Right lung (tissue), 10 donors: ENCODE measurements around the gene NOL6. TPM values are rescaled to one million over a fixed set of nuclear protein-coding genes. Genes with fewer than 3 reads are reported as not detected.
A peak's percentile ranks its signal among the peaks of the same experiment; 100 is the strongest.
"Not testable (repeated sequence)": the region's sequence is repeated elsewhere in the genome, so short reads cannot be mapped to it uniquely, and the experiment has no call there.

ENCODE experiments used
- DNase-seq, 2 donors: peaks; one replicate each; pipeline ENCODE4 v3.0.0-alpha.2; 2013
- long read RNA-seq, 8 donors: transcript quantifications; one replicate each; lab custom pipeline, GENCODE V29; 2026
- polyA plus RNA-seq, 5 donors: library from polyadenylated mRNA; unstranded; fragments of 120-200 nt; gene quantifications; one replicate each; pipeline versions ENCODE4 v1.2.1 to v1.2.3, GENCODE V29; 2013; ENCODE audit warnings: inconsistent platforms in 1 of 5, low replicate concordance in 1 of 5; ENCODE audit not compliant: insufficient read length in 5 of 5, insufficient read depth in 1 of 5

NOL6 gene
- 10 to 100 TPM; 21.1 to 31.8 (median 23.8) TPM for polyA plus RNA-seq
- long read RNA-seq, donor 1, full-length matches to known transcripts: 1 of 13 reads
- long read RNA-seq, donor 1, partial matches to known transcripts: 12 of 13 reads
- long read RNA-seq, donor 1, other reads (novel, unspliced or antisense): 0 of 13 reads
- long read RNA-seq, donor 2: 0 reads
- long read RNA-seq, donor 3: 0 reads
- long read RNA-seq, donor 4: 0 reads
- long read RNA-seq, donor 5, partial matches to known transcripts: 0 of 1 reads
- long read RNA-seq, donor 5, other reads (novel, unspliced or antisense): 0 of 1 reads
- long read RNA-seq, donor 6, full-length matches to known transcripts: 1 of 1 reads
- long read RNA-seq, donor 6, partial matches to known transcripts: 0 of 1 reads
- long read RNA-seq, donor 6, other reads (novel, unspliced or antisense): 0 of 1 reads
- long read RNA-seq, donor 7, full-length matches to known transcripts: 1 of 1 reads
- long read RNA-seq, donor 7, partial matches to known transcripts: 0 of 1 reads
- long read RNA-seq, donor 7, other reads (novel, unspliced or antisense): 0 of 1 reads
- long read RNA-seq, donor 8: 0 reads

GRCh38 chr9:33473643-33474352 is at the start of gene NOL6:
Gene NOL6 (minus strand): TSS chr9:33473924. CDS start chr9:33473842, 82 bp downstream.
- peak; percentile 97 to 99 for DNase-seq

- DNase-seq: not testable (repeated sequence)
These were observed 48.1 kb upstream of the NOL6 start for GRCh38 chr9:33521861-33522260.

GRCh38 chr9:33517934-33518577 is 44.3 kb upstream of the NOL6 start:
- not testable (repeated sequence) for DNase-seq

- no peak for DNase-seq
These were observed 43.6 kb upstream of the NOL6 start for GRCh38 chr9:33517373-33517772.

GRCh38 chr9:33516397-33516796 is 42.7 kb upstream of the NOL6 start:
- DNase-seq: not testable (repeated sequence)

- DNase-seq: not testable (repeated sequence)
These were observed 41.7 kb upstream of the NOL6 start for GRCh38 chr9:33515342-33515995.

- not testable (repeated sequence) for DNase-seq
These were observed 38.8 kb upstream of the NOL6 start for GRCh38 chr9:33512535-33512934.

- DNase-seq: not testable (repeated sequence)
These were observed 37.4 kb upstream of the NOL6 start for GRCh38 chr9:33511184-33511517.

- peak; percentile 79 to 82 for DNase-seq
These were observed 36.8 kb upstream of the NOL6 start for GRCh38 chr9:33510262-33511183.

GRCh38 chr9:33506626-33507370 is 33.1 kb upstream of the NOL6 start:
- no peak for DNase-seq

- no peak for DNase-seq
These were observed 24.7 kb upstream of the NOL6 start for GRCh38 chr9:33498387-33498786.

- DNase-seq: not testable (repeated sequence)
These were observed 20.1 kb upstream of the NOL6 start for GRCh38 chr9:33493819-33494218.

- DNase-seq: no peak
These were observed 15.3 kb upstream of the NOL6 start for GRCh38 chr9:33489066-33489465.

- not testable (repeated sequence) for DNase-seq
These were observed 11.6 kb upstream of the NOL6 start for GRCh38 chr9:33485312-33485711.

- no peak for DNase-seq
These were observed 7.3 kb upstream of the NOL6 start for GRCh38 chr9:33480976-33481375.

- DNase-seq: no peak
These were observed 6.4 kb upstream of the NOL6 start for GRCh38 chr9:33480106-33480505.

- DNase-seq: no peak
These were observed 2.8 kb upstream of the NOL6 start for GRCh38 chr9:33476503-33476902.

- no peak for DNase-seq
These were observed 1.6 kb upstream of the NOL6 start for GRCh38 chr9:33475357-33475756.

GRCh38 chr9:33472881-33473615 is 676 bp downstream of the NOL6 start:
- DNase-seq: no peak
